Thoracic aorta (tissue), 2 donors: ENCODE results near the gene SEC24D. TPM values are rescaled to one million over a fixed set of nuclear protein-coding genes. Genes with fewer than 3 reads are reported as not detected.

Source experiments
- ATAC-seq: fragments of 150-250 bp; one replicate; pipeline ENCODE4 v1.8.0; 2017; ENCODE audit warnings: low read depth; ENCODE audit not compliant: insufficient number of reproducible peaks, low FRiP score
- DNase-seq: peaks from one replicate; pipeline ENCODE4 v3.0.0-alpha.2; 2020; ENCODE audit warnings: low spot score
- H3K27ac ChIP-seq, 2 donors: fragments of 200-600 bp; sonication (generic); 1 replicate in 1 of 2; 2 replicates in 1 of 2; pipeline ENCODE4 v1.5.1; 2016; ENCODE audit warnings: mild to moderate bottlenecking in 2 of 2, moderate library complexity in 2 of 2
- H3K27me3 ChIP-seq: fragments of 200-600 bp; sonication (generic); replicated peaks from 2 replicates; pipeline ENCODE4 v1.6.0; 2016; ENCODE audit warnings: mild to moderate bottlenecking; ENCODE audit not compliant: insufficient read depth
- H3K36me3 ChIP-seq: fragments of 200-600 bp; sonication (generic); one replicate; pipeline ENCODE4 v1.5.1; 2016
- H3K4me1 ChIP-seq, 2 donors: fragments of 200-600 bp; sonication (generic); 1 replicate in 1 of 2; 2 replicates in 1 of 2; pipeline versions ENCODE4 v1.5.1 to v1.6.0; 2016; ENCODE audit warnings: low read depth in 2 of 2, mild to moderate bottlenecking in 1 of 2; ENCODE audit not compliant: control insufficient read depth in 1 of 2
- H3K4me3 ChIP-seq: fragments of 200-600 bp; sonication (generic); 2 replicates; pipeline ENCODE4 v1.5.1; 2016; ENCODE audit warnings: mild to moderate bottlenecking
- H3K9me3 ChIP-seq: fragments of 200-600 bp; sonication (generic); 2 replicates; pipeline ENCODE4 v1.5.1; 2016
- total RNA-seq, 2 donors: library from RNA; depleted of rRNA; stranded (reverse); fragments of >200 nt; gene quantifications; one replicate each; pipeline versions ENCODE4 v1.1.0 to v1.2.3, GENCODE V29; 2016
- TF ChIP-seq, protein P1 (sequence below): fragments of 200-600 bp; sonication (generic); IDR thresholded peaks from one replicate; pipeline ENCODE4 v1.5.1; 2019; ENCODE audit warnings: antibody characterized with exemption

The SEC24D gene
- total RNA-seq, 2 donors from 2014 or later: 97.7 to 108 TPM

DNA sequence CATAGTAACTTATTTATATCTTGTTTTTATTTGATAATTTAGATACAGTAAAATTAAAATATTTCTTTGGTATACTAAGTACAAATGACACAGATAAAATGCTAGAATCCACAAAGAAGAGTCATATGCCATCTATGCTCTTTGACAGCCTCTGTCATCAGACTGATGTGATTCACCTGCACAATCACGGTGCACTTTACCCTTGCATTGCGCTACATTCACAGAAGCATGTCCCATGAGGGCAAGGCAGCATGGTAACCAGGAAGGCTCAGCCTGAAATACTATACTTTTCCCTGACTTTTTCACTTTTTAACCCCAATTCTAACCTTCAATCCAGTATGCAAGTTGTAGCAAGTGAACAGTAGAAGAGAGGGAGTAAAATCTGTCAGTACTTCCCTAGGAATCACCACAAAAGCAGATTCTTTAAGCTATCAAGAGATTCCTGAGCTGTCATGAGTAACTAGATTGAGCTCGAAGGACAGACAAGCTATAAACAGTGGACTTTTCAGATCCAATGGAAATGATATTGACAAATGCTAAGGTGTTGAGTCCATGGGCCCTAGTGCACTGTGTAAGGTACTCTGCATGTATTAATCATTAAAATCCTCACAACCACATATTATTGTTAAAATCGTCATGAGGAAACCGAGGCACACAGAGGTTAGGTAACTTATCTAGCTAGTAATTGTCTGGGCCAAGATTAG, 14.2 kb downstream of the SEC24D start:
- peaks cover 25 to 45% of the 10 kb centered on the region in 2 donors for H3K4me1 ChIP-seq
- H3K4me3 ChIP-seq: no peak overlapping the region
- H3K27ac ChIP-seq: no peak overlapping the region
- no peaks in the 10 kb centered on the region for H3K9me3 ChIP-seq
- H3K27me3 ChIP-seq: no peaks in the 10 kb centered on the region
- TF ChIP-seq, protein P1, sequence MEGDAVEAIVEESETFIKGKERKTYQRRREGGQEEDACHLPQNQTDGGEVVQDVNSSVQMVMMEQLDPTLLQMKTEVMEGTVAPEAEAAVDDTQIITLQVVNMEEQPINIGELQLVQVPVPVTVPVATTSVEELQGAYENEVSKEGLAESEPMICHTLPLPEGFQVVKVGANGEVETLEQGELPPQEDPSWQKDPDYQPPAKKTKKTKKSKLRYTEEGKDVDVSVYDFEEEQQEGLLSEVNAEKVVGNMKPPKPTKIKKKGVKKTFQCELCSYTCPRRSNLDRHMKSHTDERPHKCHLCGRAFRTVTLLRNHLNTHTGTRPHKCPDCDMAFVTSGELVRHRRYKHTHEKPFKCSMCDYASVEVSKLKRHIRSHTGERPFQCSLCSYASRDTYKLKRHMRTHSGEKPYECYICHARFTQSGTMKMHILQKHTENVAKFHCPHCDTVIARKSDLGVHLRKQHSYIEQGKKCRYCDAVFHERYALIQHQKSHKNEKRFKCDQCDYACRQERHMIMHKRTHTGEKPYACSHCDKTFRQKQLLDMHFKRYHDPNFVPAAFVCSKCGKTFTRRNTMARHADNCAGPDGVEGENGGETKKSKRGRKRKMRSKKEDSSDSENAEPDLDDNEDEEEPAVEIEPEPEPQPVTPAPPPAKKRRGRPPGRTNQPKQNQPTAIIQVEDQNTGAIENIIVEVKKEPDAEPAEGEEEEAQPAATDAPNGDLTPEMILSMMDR: no peak
- ATAC-seq: no peak
- DNase-seq: no peak
- H3K36me3 ChIP-seq: peaks cover 8% of the 10 kb centered on the region

DNA sequence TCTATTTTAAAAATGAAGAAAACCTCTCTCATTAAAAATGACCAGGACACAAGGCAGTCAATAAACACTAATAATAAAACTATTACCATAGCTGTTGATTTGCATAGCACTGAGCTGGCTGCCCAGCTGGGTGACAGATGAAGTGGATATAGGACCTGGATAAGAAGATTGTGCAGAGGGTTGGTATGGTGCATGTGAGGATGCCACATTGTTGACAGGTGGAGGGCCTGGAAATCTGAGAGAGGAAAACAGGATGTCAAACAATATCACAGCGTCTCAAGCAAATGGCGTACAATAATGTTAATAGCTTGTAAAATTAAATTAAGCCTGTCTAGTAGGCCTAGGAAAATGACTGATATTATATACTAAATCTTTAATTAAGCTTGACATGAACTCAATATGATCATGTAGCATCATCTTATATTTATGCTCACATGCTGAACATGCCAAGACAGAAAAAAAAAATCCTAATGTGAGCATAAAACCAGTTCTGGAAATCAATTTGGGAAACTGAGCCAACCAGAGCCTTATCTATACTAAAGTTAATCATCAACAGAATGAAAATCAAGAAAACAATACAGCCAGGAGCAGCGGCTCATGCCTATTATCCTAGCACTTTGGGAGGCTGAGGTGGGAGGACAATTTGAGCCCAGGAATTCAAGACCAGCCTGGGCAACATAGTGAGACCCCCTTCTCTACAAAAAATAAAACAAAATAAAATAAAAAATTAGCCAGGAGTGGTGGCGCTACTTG, 18.6 kb downstream of the SEC24D start:
- TF ChIP-seq, protein P1: no peak
- H3K9me3 ChIP-seq: no peaks in the 10 kb centered on the region
- ATAC-seq: no peak

DNA sequence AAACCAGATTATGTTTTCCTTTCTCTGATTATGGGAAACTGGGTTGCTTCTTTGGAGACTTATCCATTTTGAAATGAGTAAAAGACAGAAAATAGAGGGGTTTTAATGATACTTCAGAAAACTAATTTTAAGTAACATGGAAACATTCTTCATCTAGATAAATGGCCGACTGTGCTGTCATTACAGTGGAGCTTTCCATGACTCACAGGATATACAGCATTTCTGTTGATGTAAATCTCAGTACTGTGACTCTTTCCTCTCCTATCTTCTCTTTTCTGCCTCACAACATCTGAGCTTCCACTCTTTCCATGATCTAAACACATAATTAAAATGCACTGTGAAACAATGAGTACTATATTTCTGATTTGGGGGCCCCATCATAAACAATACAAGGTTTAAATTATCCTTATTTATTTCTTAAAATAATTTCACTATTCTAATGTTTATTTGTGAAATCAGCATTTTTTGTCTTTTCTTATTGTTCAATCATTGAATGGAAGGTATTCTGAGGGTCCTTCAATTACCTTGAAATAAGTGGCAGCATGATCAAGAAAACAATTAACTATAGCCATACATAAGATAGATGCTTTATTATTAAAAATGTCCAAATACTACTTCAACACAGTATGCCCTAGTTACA, 19.3 kb downstream of the SEC24D start:
- TF ChIP-seq, protein P1: no peak
- H3K9me3 ChIP-seq: no peaks in the 10 kb centered on the region
- DNase-seq (no peak), ATAC-seq (no peak)
- H3K4me1 ChIP-seq: peaks cover 5 to 6% of the 10 kb centered on the region in 2 donors
- peaks cover 39% of the 10 kb centered on the region for H3K36me3 ChIP-seq
- no peak overlapping the region for H3K4me3 ChIP-seq
- no peak overlapping the region for H3K27ac ChIP-seq
- no peaks in the 10 kb centered on the region for H3K27me3 ChIP-seq

More for the DNA sequence above, 18.6 kb downstream of the SEC24D start:
- Histone ChIP-seq H3K36me3 (peaks cover 32% of the 10 kb centered on the region), H3K27ac (no peak overlapping the region), H3K27me3 (no peaks in the 10 kb centered on the region), H3K4me3 (no peak overlapping the region), H3K4me1 (peaks cover 7 to 8% of the 10 kb centered on the region in 2 donors)
- DNase-seq: no peak

DNA sequence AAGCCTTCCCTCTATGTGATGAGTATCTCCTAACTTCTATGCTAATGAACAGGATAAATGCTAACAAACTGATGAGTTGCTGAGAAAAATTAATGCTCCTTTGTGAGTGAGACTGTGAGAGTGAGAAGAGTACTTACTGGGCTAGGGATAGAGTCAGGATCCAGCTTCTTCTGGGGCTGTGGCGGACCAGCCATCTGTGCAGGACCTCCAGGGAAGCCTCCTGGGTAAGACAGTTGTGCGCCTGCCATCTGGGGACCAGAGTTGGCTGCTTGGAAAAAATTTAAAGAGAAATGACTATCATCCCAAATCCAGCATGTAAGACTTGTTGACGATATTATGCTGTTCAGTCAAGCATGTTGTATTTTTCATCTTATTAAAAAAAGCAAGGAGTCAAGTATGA, 21.0 kb downstream of the SEC24D start:
- H3K4me1 ChIP-seq: peaks cover 0 to 17% of the 10 kb centered on the region in 2 donors
- peaks cover 39% of the 10 kb centered on the region for H3K36me3 ChIP-seq
- ATAC-seq: no peak
- no peak for DNase-seq
- TF ChIP-seq, protein P1: no peak
- H3K27ac ChIP-seq: no peak overlapping the region
- H3K27me3 ChIP-seq: no peaks in the 10 kb centered on the region
- H3K9me3 ChIP-seq: no peaks in the 10 kb centered on the region
- no peak overlapping the region for H3K4me3 ChIP-seq

DNA sequence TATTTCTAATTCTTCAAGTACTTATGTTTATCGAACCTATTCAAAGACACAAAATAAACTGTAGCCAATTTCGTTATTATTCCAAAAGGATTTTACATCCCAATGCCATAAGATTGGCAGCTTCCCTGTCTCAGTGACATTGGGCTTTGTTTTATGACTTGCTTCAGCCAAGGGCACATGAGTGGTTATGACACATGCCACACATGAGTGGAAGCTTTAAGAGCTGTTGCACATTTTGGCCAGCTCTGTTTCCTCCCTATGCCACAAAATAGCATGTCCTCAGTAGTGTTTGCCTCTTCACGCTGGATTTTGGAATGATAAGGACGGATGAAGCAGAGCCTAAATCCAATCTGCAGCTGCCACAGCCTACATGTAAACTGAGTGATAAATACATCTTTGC, 21.9 kb downstream of the SEC24D start:
- Histone ChIP-seq H3K4me1 (peaks cover 0 to 17% of the 10 kb centered on the region in 2 donors), H3K27me3 (no peaks in the 10 kb centered on the region), H3K36me3 (peaks cover 39% of the 10 kb centered on the region), H3K4me3 (no peak overlapping the region), H3K27ac (no peak overlapping the region), H3K9me3 (no peaks in the 10 kb centered on the region)
- DNase-seq: no peak
- TF ChIP-seq, protein P1: no peak
- no peak for ATAC-seq
